Body of pancreas (tissue), 4 donors: ENCODE results near the gene NDUFAF3. TPM values are rescaled to one million over a fixed set of nuclear protein-coding genes. Genes with fewer than 3 reads are reported as not detected.

ENCODE experiments used
- ATAC-seq: fragments of 150-250 bp; one replicate; pipeline ENCODE4 v1.9.1; 2016
- DNase-seq, 4 donors: peaks; one replicate each; pipeline ENCODE4 v3.0.0-alpha.2; 2019
- H3K27ac ChIP-seq, 4 donors: fragments of 200-600 bp; sonication (generic); 1 replicate in 3 of 4; 2 replicates in 1 of 4; pipeline versions ENCODE4 v1.5.1 to v1.6.1; 2016 to 2019; ENCODE audit warnings: mild to moderate bottlenecking in 1 of 4, mixed read lengths in 1 of 4, moderate library complexity in 1 of 4
- H3K27me3 ChIP-seq, 2 donors: fragments of 200-600 bp; sonication (generic); one replicate each; pipeline ENCODE4 v1.6.0; 2016; ENCODE audit warnings: mild to moderate bottlenecking in 1 of 2
- H3K36me3 ChIP-seq, 2 donors: fragments of 200-600 bp; sonication (generic); replicated peaks in 1 of 2; 2 replicates each; pipeline ENCODE4 v1.5.1; 2016; ENCODE audit warnings: low read depth in 2 of 2; ENCODE audit not compliant: insufficient read depth in 1 of 2
- H3K4me1 ChIP-seq: fragments of 200-600 bp; sonication (generic); one replicate; pipeline ENCODE4 v1.6.0; 2016
- H3K4me3 ChIP-seq, 2 donors: fragments of 200-600 bp; sonication (generic); 1 replicate in 1 of 2; 2 replicates in 1 of 2; pipeline ENCODE4 v1.5.1; 2016 to 2019
- H3K9me3 ChIP-seq, 3 donors: fragments of 200-600 bp; sonication (generic); 1 replicate in 2 of 3; 2 replicates in 1 of 3; pipeline ENCODE4 v1.5.1; 2016
- POLR2A ChIP-seq, 3 donors: fragments of 450-650 bp; IDR thresholded peaks; one replicate each; pipeline ENCODE4 v1.6.1; 2016; ENCODE audit warnings: antibody characterized with exemption in 3 of 3, mild to moderate bottlenecking in 2 of 3
- WGBS, 2 donors: methylation state at CpG; one replicate each; pipeline ENCODE4 v1.1.5; 2017; 5-methylcytosine and 5-hydroxymethylcytosine counted together
- intact Hi-C: fragments of 100-400 bp; cut with DNase I; formaldehyde crosslinking; loops from one replicate; pipeline ENCODE4 v1.15.1; 2023
- total RNA-seq, 2 donors: library from RNA; depleted of rRNA; stranded (reverse); fragments of >200 nt; gene quantifications; one replicate each; pipeline ENCODE4 v1.1.0, GENCODE V29; 2016
- TF ChIP-seq, protein P1 (sequence below), 7 experiments: fragments of 450-650 bp in 4 of 7; fragments of 200-600 bp in 3 of 7; sonication (generic) in 3 of 7; IDR thresholded peaks; one replicate each; pipeline ENCODE4 v1.5.1; 2016 to 2019; ENCODE audit warnings: antibody characterized with exemption in 7 of 7

NDUFAF3 gene
- total RNA-seq, 2 donors from 2014 or later = 25.7 to 55.0 TPM

- peak overlapping the region; percentile 6 for H3K4me3 ChIP-seq
- intact Hi-C loops = no loop called here
- WGBS, 2 donors = 6 to 26% methylated on average over 4 to 21 of the region's 21 CpGs
- H3K27me3 ChIP-seq = no peaks in the 10 kb centered on the region
- no peaks in the 10 kb centered on the region for H3K9me3 ChIP-seq
- no peak for DNase-seq
- no peak for ATAC-seq
- peaks cover 32% of the 10 kb centered on the region for H3K4me1 ChIP-seq
- peak overlapping the region; percentile 80 to 85 (median 82) for H3K27ac ChIP-seq
- no peaks in the 10 kb centered on the region for H3K36me3 ChIP-seq
- TF ChIP-seq POLR2A (IDR thresholded peaks at IDR 0.05) = no peak
- TF ChIP-seq, protein P1, sequence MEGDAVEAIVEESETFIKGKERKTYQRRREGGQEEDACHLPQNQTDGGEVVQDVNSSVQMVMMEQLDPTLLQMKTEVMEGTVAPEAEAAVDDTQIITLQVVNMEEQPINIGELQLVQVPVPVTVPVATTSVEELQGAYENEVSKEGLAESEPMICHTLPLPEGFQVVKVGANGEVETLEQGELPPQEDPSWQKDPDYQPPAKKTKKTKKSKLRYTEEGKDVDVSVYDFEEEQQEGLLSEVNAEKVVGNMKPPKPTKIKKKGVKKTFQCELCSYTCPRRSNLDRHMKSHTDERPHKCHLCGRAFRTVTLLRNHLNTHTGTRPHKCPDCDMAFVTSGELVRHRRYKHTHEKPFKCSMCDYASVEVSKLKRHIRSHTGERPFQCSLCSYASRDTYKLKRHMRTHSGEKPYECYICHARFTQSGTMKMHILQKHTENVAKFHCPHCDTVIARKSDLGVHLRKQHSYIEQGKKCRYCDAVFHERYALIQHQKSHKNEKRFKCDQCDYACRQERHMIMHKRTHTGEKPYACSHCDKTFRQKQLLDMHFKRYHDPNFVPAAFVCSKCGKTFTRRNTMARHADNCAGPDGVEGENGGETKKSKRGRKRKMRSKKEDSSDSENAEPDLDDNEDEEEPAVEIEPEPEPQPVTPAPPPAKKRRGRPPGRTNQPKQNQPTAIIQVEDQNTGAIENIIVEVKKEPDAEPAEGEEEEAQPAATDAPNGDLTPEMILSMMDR (IDR thresholded peaks at IDR 0.05) = no peak
Measured at GRCh38 chr3:48989126-48989795, 32.7 kb upstream of the NDUFAF3 start.

GRCh38 chr3:48989796-48990635 lies 31.9 kb upstream of the NDUFAF3 start, which contains the start of gene P4HTM:
TSS of gene P4HTM (plus strand) at chr3:48990241. CDS start at chr3:48990257, 16 bp downstream.
- 0% methylated on average over 62 of the region's 91 CpGs; no CpG with 5 or more reads in 1 of the 2 donors for WGBS, 2 donors
- H3K4me1 ChIP-seq = peaks cover 32% of the 10 kb centered on the region
- intact Hi-C loops = no loop called here
- H3K27me3 ChIP-seq = no peaks in the 10 kb centered on the region
- DNase-seq = peak; percentile 68 to 82 (median 79)
- peak; percentile 86 for ATAC-seq
- peak in 2 of 3 donors; percentile 66 to 73 for TF ChIP-seq POLR2A (IDR thresholded peaks at IDR 0.05)
- TF ChIP-seq, protein P1 (IDR thresholded peaks at IDR 0.05) = peak in 3 of 7 experiments; percentile 23 to 37 (median 23)
- peak within 1 kb of the TSS; percentile 85 to 98 for H3K4me3 ChIP-seq
- no peaks in the 10 kb centered on the region for H3K9me3 ChIP-seq
- H3K27ac ChIP-seq = peak within 1 kb of the TSS; percentile 80 to 85 (median 82)
- no peaks in the 10 kb centered on the region for H3K36me3 ChIP-seq

GRCh38 chr3:48990636-48991469 lies 31.1 kb upstream of the NDUFAF3 start:
- peak in 2 of 4 donors; percentile 28 to 48 for DNase-seq
- Histone ChIP-seq H3K27me3 (no peaks in the 10 kb centered on the region), H3K36me3 (no peaks in the 10 kb centered on the region), H3K4me1 (peaks cover 32% of the 10 kb centered on the region), H3K4me3 (peak overlapping the region; percentile 85 to 98), H3K9me3 (no peaks in the 10 kb centered on the region), H3K27ac (peak overlapping the region; percentile 80 to 85 (median 82))
- ATAC-seq = peak; percentile 36
- WGBS, 2 donors = 0 to 2% methylated on average over 4 to 33 of the region's 40 CpGs
- TF ChIP-seq, protein P1 (IDR thresholded peaks at IDR 0.05) = no peak
- peak in 1 of 3 donors; percentile 17 for TF ChIP-seq POLR2A (IDR thresholded peaks at IDR 0.05)
- intact Hi-C loops = no loop called here

- peak overlapping the region in 1 of 4 donors; percentile 85 for H3K27ac ChIP-seq
- 66 to 72% methylated on average over 5 of the region's 5 CpGs for WGBS, 2 donors
Measured at GRCh38 chr3:48991851-48992545, 29.9 kb upstream of the NDUFAF3 start.

More at GRCh38 chr3:48991851-48992545, 29.9 kb upstream of the NDUFAF3 start:
- H3K36me3 ChIP-seq = no peaks in the 10 kb centered on the region
- no peaks in the 10 kb centered on the region for H3K9me3 ChIP-seq
- H3K27me3 ChIP-seq = no peaks in the 10 kb centered on the region
- TF ChIP-seq, protein P1 (IDR thresholded peaks at IDR 0.05) = no peak
- TF ChIP-seq POLR2A (IDR thresholded peaks at IDR 0.05) = no peak
- ATAC-seq (no peak), DNase-seq (no peak)
- H3K4me1 ChIP-seq = peaks cover 32% of the 10 kb centered on the region
- H3K4me3 ChIP-seq = no peak overlapping the region
- intact Hi-C loops = no loop called here
